Tibial nerve (tissue), 4 donors: Measurements from ENCODE around the gene CLCN1. TPM values are rescaled to one million over a fixed set of nuclear protein-coding genes. Genes with fewer than 3 reads are reported as not detected.

ENCODE experiments used
- DNase-seq, 2 donors: peaks; one replicate each; pipeline ENCODE4 v3.0.0-alpha.2; 2019; ENCODE audit warnings: low spot score in 2 of 2
- H3K27ac ChIP-seq, 4 donors: fragments of 200-600 bp; sonication (generic) in 3 of 4; one replicate each; pipeline ENCODE4 v1.5.1; 2017 to 2019; ENCODE audit warnings: mild to moderate bottlenecking in 1 of 4
- H3K27me3 ChIP-seq, 2 donors: fragments of 200-600 bp; sonication (generic) in 1 of 2; one replicate each; pipeline versions ENCODE4 v1.5.1 to v1.6.0; 2017 to 2019
- H3K36me3 ChIP-seq, 3 donors: fragments of 200-600 bp; sonication (generic); one replicate each; pipeline ENCODE4 v1.5.1; 2018 to 2019
- H3K4me1 ChIP-seq, 4 donors: fragments of 200-600 bp; sonication (generic) in 3 of 4; one replicate each; pipeline ENCODE4 v1.5.1; 2017 to 2019
- H3K4me3 ChIP-seq, 4 donors: fragments of 200-600 bp; sonication (generic) in 3 of 4; one replicate each; pipeline ENCODE4 v1.5.1; 2017 to 2019; ENCODE audit warnings: mild to moderate bottlenecking in 1 of 4, moderate library complexity in 1 of 4
- H3K9me3 ChIP-seq, 4 donors: fragments of 200-600 bp; sonication (generic) in 3 of 4; one replicate each; pipeline ENCODE4 v1.5.1; 2017 to 2019
- CTCF ChIP-seq, 5 experiments: fragments of 200-600 bp in 3 of 5; fragments of 450-650 bp in 2 of 5; sonication (generic) in 3 of 5; IDR thresholded peaks; one replicate each; pipeline ENCODE4 v1.5.1; 2016 to 2019; ENCODE audit warnings: antibody characterized with exemption in 5 of 5, mild to moderate bottlenecking in 3 of 5, moderate library complexity in 2 of 5
- EP300 ChIP-seq, 2 donors: sonication (generic); formaldehyde crosslinking; IDR thresholded peaks; one replicate each; pipeline ENCODE4 v1.6.1; 2017; ENCODE audit warnings: antibody characterized with exemption in 2 of 2, mild to moderate bottlenecking in 1 of 2
- POLR2A ChIP-seq, 2 donors: fragments of 450-650 bp; IDR thresholded peaks; one replicate each; pipeline ENCODE4 v1.6.1; 2017; ENCODE audit warnings: antibody characterized with exemption in 2 of 2, mild to moderate bottlenecking in 2 of 2, moderate library complexity in 2 of 2
- WGBS, 2 donors: methylation state at CpG; one replicate each; pipeline ENCODE4 v1.1.5; 2018; 5-methylcytosine and 5-hydroxymethylcytosine counted together
- total RNA-seq, 4 donors: library from RNA; depleted of rRNA; stranded (reverse); fragments of >200 nt; gene quantifications; one replicate each; pipeline ENCODE4 v1.1.0, GENCODE V29; 2016

CLCN1 gene
- total RNA-seq, 4 donors from 2014 or later, result not detected

GRCh38 chr7:143295870-143296269 lies 20.0 kb upstream of the CLCN1 start:
- Histone ChIP-seq H3K4me3 (no peak overlapping the region), H3K27ac (no peak overlapping the region), H3K9me3 (no peaks in the 10 kb centered on the region), H3K36me3 (peaks cover 4 to 92% (median 31%) of the 10 kb centered on the region in 3 donors), H3K4me1 (peaks cover 0 to 35% (median 7%) of the 10 kb centered on the region in 4 donors), H3K27me3 (no peaks in the 10 kb centered on the region)
- no peak for TF ChIP-seq EP300 (IDR thresholded peaks at IDR 0.05)
- no peak for TF ChIP-seq POLR2A (IDR thresholded peaks at IDR 0.05)
- no peak for TF ChIP-seq CTCF (IDR thresholded peaks at IDR 0.05)
- no peak for DNase-seq

- no peak for TF ChIP-seq CTCF (IDR thresholded peaks at IDR 0.05)
- no peak for TF ChIP-seq EP300 (IDR thresholded peaks at IDR 0.05)
- no peak for TF ChIP-seq POLR2A (IDR thresholded peaks at IDR 0.05)
- Histone ChIP-seq H3K36me3 (peaks cover 4 to 100% (median 33%) of the 10 kb centered on the region in 3 donors), H3K4me1 (peaks cover 0 to 28% (median 5%) of the 10 kb centered on the region in 4 donors), H3K4me3 (no peak overlapping the region), H3K27ac (no peak overlapping the region), H3K9me3 (no peaks in the 10 kb centered on the region), H3K27me3 (no peaks in the 10 kb centered on the region)
- 37 to 43% methylated on average over 2 of the region's 2 CpGs for WGBS, 2 donors
- no peak for DNase-seq
Observed at GRCh38 chr7:143296686-143297085, 19.2 kb upstream of the CLCN1 start.

- 64 to 71% methylated on average over 2 of the region's 2 CpGs for WGBS, 2 donors
Observed at GRCh38 chr7:143299346-143299745, 16.6 kb upstream of the CLCN1 start.

GRCh38 chr7:143299840-143300239 lies 16.1 kb upstream of the CLCN1 start:
- no peak overlapping the region for H3K27ac ChIP-seq
- TF ChIP-seq CTCF (IDR thresholded peaks at IDR 0.05) (peak; percentile 17 to 52 (median 45)), EP300 (IDR thresholded peaks at IDR 0.05) (no peak)
- H3K9me3 ChIP-seq, result no peaks in the 10 kb centered on the region
- WGBS, 2 donors, result 69 to 72% methylated on average over 8 of the region's 8 CpGs
- H3K27me3 ChIP-seq, result no peaks in the 10 kb centered on the region
- peaks cover 0 to 98% (median 21%) of the 10 kb centered on the region in 3 donors for H3K36me3 ChIP-seq
- H3K4me3 ChIP-seq, result no peak overlapping the region
- peak in 1 of 2 donors; percentile 31 for DNase-seq
- H3K4me1 ChIP-seq, result peaks cover 0 to 28% (median 5%) of the 10 kb centered on the region in 4 donors

More at GRCh38 chr7:143299346-143299745, 16.6 kb upstream of the CLCN1 start:
- Histone ChIP-seq H3K4me3 (no peak overlapping the region), H3K9me3 (no peaks in the 10 kb centered on the region), H3K36me3 (peaks cover 0 to 98% (median 20%) of the 10 kb centered on the region in 3 donors), H3K27ac (no peak overlapping the region), H3K4me1 (peaks cover 0 to 28% (median 5%) of the 10 kb centered on the region in 4 donors), H3K27me3 (no peaks in the 10 kb centered on the region)
- no peak for DNase-seq
- TF ChIP-seq POLR2A (IDR thresholded peaks at IDR 0.05) (no peak), CTCF (IDR thresholded peaks at IDR 0.05) (no peak), EP300 (IDR thresholded peaks at IDR 0.05) (no peak)

- Histone ChIP-seq H3K4me3 (no peak overlapping the region), H3K4me1 (peaks cover 0 to 17% (median 1%) of the 10 kb centered on the region in 4 donors), H3K27me3 (no peaks in the 10 kb centered on the region), H3K9me3 (no peaks in the 10 kb centered on the region), H3K27ac (no peak overlapping the region), H3K36me3 (peaks cover 0 to 96% (median 32%) of the 10 kb centered on the region in 3 donors)
- 75 to 81% methylated on average over 8 of the region's 8 CpGs for WGBS, 2 donors
- TF ChIP-seq EP300 (IDR thresholded peaks at IDR 0.05), result no peak
- TF ChIP-seq CTCF (IDR thresholded peaks at IDR 0.05), result no peak
- TF ChIP-seq POLR2A (IDR thresholded peaks at IDR 0.05), result no peak
- DNase-seq, result no peak
Observed at GRCh38 chr7:143300959-143301935, 14.7 kb upstream of the CLCN1 start.
